IPS-NIHi7 (cell line): ENCODE results near the gene EPDR1.
"Not testable (repeated sequence)": the region's sequence is repeated elsewhere in the genome, so short reads cannot be mapped to it uniquely, and the experiment has no call there.

Source experiments
- DNase-seq: peaks from one replicate; pipeline ENCODE4 v3.0.0; 2012; ENCODE audit warnings: mixed read lengths; ENCODE audit errors: extremely low spot score

The EPDR1 gene

GRCh38 chr7:37928878-37929277, 8.4 kb downstream of the EPDR1 start:
- DNase-seq, result no peak

DNA sequence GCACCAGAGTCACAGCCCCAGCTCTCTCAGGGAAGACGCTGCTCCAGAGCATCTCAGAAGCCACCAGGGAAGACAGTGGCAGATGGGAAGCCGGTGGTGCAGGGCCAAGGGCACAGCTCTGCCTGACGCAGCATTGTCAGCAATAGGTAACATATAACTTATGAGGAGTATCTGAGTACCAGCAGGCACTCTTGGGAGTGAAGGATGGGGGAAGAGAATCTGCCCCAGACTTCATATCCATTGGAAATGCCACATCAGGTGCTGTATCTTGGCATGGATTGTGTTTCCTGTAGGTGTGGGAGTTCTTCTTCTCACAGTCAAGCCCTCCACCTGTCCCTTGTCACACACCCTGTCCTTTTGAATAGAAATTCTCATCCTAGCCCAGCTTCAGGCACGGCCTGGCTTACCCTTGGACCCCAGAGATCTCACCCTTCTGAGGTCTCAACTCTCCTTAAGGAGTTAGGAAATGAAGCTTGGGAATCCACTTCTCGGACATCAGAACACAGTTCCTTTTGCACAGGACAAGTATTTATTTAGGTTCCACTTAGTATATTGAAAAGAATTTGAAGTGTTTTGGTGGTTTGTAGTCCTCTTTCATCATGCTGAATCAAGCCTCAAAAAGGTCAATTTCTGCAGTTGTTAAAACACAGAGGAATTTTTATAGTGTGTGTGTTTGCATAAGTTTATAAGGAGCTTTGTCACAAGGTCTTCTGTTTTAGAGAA, 9.9 kb downstream of the EPDR1 start:
- DNase-seq, result no peak

- DNase-seq, result no peak
These were observed 12.1 kb downstream of the EPDR1 start for GRCh38 chr7:37932543-37932942.

DNA sequence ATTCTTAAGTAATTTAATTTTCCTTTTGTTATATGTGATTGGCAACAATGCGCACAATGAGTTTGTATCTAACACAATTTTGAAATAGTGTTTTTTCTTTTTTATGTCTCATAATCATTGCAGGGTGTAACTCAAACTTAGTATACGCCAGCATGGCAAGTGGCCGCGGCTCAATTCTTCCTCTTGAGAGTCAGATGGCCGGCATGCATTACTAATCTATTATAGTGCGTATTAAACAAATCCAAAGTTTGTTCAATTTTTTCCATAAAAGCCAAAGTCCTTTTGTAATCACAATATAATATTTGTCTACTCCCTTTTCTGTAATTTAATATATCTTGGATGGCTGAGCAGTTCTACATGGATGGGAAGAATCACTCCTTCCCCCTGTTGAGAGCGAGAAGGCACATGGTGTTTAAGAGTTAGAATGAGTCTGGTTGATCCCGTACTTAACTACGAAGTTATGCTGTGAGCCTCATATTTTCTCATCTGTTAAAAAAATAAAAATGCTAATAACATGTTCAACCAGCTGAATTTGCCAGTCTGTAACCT, 12.7 kb downstream of the EPDR1 start:
- DNase-seq, result no peak

DNA sequence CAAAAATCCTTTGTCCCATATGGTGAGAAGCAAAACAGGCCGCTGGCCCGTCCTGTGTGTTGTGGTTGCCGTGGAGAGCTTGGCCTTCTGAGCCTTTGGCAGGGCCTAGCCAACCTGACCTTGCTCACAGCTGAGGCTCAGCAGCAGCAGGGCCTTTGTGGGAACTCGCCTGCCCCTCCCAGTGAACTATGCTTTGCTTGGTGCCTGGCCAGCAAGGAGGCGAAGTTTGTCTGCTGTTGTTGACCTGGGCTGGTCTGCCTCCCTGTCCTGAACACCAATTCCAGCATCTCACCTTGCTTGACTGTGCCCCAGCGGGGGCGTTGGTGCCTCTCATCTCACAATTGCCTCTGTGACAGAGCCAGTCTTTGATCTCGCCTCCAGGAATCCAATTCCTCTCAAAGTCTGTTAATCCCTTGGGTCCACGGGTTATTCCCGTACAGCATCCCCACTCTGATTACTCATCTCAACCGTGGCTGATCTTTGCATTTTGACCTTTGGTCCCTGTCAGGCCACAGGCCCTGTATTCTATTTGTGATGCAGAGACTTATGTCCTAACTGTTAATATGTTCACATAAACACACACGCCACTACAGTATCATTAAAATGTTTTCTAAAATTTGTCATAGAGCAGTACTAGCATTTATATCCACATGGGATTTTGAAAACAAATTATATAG, 22.6 kb downstream of the EPDR1 start:
- DNase-seq, result peak; percentile 63

GRCh38 chr7:37943905-37944736, 23.7 kb downstream of the EPDR1 start:
- no peak for DNase-seq

- DNase-seq, result no peak
These were observed 24.3 kb downstream of the EPDR1 start for GRCh38 chr7:37944737-37945054.

DNA sequence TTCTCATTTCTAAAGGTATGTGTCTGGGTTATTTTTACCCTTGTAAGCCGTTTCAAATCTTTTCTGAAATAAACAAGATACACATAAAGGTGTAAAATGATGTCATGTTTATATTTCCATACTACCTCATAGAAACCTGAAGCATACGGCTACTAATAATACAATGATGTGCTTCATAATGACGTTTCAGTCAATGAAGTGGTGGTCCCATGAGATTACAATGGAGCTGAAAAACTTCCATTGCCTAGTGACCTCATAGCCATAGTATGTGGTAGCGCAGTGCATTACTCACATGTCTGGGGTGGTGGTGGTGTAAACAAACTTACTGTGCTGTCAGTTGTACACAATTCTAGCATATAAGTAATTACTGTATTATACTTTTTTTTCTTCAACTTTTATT, 24.9 kb downstream of the EPDR1 start:
- DNase-seq, result no peak

GRCh38 chr7:37947138-37947940, 26.9 kb downstream of the EPDR1 start:
- DNase-seq, result no peak

DNA sequence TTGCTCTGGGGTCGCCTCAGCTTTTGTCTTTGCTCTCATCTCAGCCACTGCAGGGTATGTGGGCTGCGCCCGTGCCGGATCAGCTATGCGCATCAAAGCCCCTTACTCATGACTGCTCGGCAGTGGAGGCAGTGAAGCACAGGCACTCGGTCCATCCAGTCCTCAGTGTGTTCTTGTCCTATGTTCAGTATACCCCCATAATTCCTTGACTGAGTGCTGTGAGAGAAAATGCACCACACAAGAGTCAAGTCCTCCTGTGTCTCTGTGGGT, 27.4 kb downstream of the EPDR1 start:
- DNase-seq, result no peak

DNA sequence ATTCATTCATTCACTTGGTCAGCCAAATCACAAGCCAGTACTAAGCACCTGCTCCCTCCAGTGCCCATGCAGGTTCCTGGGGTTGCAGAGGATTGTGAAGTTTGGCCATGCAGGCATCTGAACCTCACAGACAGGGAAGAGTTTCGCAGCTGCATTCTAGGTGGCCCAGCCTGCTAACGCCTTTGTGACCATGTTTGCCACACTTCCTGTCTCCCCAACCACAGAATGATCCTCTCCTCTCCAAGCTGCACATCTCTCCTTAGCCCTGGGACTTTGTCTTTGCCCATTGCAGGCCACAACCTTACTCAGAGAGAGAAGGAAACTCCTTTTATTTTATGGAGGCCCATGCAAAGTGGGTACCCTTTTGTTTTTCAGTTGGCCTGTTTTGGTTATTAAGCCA, 31.8 kb downstream of the EPDR1 start:
- no peak for DNase-seq

DNA sequence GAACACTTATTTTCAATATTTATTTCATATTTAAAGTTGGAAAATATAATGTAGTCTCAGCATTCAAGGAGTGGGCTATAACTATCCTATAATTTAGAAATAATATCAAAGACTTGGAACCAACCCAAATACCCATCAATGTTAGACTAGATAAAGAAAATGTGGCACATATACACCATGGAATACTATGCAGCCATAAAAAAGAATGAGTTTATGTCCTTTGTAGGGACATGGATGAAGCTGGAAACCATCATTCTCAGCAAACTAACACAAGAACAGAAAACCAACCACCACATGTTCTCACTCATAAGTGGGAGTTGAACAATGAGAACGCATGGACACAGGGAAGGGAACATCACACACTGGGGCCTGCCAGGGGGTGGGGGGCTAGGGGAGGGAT, 33.8 kb downstream of the EPDR1 start:
- DNase-seq, result not testable (repeated sequence)

DNA sequence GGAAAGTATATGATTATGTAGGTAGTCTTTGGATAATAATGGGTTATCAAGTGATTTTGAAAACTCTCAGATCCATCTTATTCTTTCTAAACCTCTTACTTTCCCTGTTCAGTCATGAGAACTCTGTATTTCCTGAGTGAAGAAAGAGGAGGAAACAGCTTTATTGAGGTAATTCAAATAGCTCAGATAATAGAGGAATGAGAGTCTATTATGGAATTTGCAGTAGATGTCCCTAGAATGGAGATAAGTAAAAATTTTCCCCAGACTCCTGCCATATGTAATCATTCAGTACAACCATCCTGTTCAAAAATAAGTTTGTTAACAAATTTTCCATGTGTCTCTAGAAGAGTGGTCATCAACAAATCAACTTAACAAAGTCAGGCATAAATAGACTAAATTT, 36.4 kb downstream of the EPDR1 start:
- DNase-seq, result no peak

- no peak for DNase-seq
These were observed 37.0 kb downstream of the EPDR1 start for GRCh38 chr7:37957221-37957970.

DNA sequence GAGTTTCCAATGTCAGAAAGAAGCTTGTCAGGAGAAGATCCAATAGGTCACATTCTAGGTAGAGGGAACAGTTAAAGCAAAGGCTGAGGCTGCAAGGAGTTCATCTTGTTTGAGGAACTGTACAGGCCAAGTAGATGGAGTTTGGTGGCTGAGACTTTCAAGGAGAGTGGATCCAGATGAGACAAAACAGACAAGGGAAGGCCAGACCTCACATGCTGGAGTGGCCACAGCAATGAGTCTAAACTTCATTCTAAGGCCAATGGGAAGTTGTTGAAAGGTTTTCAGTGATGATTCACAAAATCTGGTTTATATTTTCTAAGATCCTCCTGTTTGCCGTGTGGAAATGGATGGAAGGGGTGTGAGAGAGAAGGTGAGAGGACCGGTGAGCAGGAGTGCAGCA, 40.0 kb downstream of the EPDR1 start:
- no peak for DNase-seq

GRCh38 chr7:37961251-37961650, 40.8 kb downstream of the EPDR1 start:
- DNase-seq, result no peak

GRCh38 chr7:37964196-37964595, 43.8 kb downstream of the EPDR1 start:
- DNase-seq, result no peak

GRCh38 chr7:37970211-37970610, 49.8 kb downstream of the EPDR1 start:
- DNase-seq, result no peak

DNA sequence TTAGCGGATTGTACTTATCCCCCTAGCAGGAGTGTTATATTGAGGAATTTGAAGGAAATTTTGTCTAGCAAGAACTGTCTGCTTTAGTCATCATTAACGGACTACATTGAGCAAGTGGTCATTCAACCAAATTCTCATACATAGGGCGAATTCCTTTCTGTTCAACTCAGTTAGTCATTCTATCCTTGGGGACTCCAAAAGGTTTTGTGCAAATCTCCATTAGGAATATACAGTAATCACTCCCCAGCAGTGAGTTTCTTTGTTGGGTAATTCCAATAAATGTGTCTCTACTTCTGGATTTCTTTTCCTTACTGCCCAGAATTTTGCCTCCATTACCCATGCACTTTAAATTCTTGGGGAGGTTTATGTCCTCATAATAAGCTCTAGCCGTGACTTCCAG, 51.1 kb downstream of the EPDR1 start:
- no peak for DNase-seq

GRCh38 chr7:37973915-37974314, 53.5 kb downstream of the EPDR1 start:
- DNase-seq, result no peak

DNA sequence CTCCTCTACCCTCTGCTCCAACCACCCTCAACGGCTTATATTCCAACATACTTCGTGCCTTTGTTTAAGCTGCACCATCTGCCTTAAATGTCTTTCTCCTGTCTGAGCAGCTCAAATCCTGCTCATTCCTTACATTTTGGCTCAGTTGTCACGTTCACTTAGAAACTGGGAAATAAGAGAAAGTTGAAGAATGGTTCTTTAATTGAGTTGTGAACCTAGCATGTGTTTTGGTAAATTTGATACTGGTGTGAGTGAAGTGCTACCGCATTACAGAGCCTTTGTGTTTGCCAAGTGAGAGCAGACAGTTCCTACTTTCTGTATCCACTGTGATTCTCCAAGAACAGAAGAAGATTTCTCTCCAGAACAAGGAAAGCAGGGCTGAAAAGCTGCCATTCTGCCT, 54.3 kb downstream of the EPDR1 start:
- no peak for DNase-seq
